Fibroblast of skin of left quadriceps (primary cell): ENCODE results near the gene POU2F3.

ENCODE experiments used
- DNase-seq, 2 experiments: peaks; one replicate each; pipeline ENCODE4 v3.0.0-alpha.2; 2013; ENCODE audit warnings: low read depth in 2 of 2

POU2F3 gene

DNA sequence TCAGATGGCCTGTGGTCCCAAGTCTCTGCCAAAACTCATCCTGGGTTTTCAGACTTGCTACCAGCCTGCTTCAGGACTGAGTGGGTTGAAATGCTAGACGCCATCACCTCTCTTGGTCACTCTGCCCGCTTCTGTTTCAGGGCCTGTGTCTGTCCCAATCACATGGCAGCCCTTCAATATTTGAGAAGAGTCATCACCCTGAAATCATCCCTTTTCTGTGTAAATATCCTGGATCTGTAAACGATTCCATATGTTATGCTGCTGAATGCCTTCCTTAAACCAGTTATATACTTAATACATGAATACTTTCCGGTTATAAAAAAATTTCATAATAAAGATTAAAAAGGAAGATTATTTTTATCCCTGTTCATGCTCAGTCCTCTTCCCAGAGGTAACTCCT, 45.3 kb downstream of the POU2F3 start:
- peak; percentile 46 to 49 for DNase-seq

DNA sequence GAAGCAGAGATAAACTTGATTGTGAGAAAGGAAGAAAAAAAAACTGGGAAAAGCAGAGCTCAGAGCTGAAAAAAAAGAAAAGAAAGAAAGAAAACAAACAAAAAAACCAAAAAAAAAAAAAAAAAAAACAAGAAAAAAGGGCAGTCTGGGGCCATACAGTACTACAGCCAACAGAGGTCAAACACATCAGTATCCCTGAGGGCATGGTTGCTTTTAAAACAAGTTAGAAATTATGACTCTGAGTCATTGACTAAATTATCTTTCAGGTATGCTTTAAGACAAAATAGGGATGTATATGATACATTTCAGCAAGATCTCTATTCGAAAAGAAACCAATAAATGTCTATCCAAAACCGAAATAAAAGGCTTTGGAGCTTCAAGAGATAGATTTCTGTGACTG, 48.1 kb downstream of the POU2F3 start:
- no peak for DNase-seq

DNA sequence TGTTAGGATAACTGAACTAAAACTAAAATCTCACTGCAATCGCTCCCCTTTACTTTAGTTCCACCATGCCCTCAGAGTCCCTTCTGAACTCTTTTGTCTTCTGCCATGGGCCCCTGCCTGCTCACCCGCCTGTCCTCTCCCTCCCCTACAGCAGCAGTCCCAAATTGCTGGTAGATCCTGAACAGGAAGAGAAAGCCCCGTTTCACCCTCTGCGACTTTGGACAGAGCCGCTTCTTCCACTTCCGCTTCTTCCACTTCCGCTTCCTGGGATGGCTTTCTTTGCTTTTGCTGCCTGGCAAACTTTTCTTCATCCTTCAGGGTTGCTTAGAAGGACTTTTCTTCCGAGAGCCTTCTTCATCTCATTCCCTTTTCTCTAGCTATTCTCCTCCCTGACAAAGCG, 49.5 kb downstream of the POU2F3 start:
- DNase-seq: no peak

DNA sequence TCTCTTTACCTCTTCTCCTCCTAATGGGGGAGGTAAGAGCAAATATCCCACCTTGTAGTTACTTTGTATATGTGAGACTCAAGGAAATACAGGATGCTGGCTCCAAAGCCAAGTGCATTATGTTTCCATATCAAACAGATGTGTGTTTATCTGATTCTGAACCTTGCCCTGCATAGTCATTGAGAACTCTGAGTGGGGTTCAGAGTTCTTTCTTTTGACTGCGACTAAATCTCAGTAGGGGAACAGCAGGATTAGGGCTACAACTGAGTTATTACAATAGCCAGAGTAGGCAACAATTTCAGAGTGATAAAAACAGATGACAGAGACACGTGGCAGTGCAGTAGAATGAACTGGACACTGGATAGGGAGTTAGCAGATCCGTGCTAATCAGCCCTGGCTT, 51.0 kb downstream of the POU2F3 start:
- DNase-seq: no peak

GRCh38 chr11:120293038-120293800, 53.3 kb downstream of the POU2F3 start:
- DNase-seq: no peak

- DNase-seq: no peak
Measured at GRCh38 chr11:120294096-120294495, 54.2 kb downstream of the POU2F3 start.

DNA sequence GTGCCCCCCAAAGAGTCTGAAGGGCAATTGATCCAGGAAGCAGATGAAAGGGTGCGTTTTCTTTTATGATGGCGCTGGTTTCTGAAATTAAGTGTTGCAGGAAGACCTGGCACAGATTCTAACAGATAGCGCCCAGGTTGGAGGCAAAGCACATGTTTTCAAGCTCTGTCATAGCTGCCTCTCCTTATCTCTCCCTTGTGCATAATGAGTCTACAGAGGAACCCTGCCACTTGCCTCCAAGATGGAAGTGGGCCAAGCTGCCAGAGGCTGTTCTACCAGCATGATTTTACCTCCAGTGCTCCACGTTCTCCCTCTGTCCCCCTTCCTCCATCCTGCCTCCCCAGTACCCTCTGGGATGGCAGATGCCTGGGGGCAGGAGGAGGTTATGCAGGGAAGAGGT, 55.2 kb downstream of the POU2F3 start:
- DNase-seq: no peak

- no peak for DNase-seq
Measured at GRCh38 chr11:120296554-120296953, 56.6 kb downstream of the POU2F3 start.

GRCh38 chr11:120298461-120298860, 58.5 kb downstream of the POU2F3 start:
- no peak for DNase-seq

- DNase-seq: no peak
Measured at GRCh38 chr11:120302001-120302805, 62.3 kb downstream of the POU2F3 start.

DNA sequence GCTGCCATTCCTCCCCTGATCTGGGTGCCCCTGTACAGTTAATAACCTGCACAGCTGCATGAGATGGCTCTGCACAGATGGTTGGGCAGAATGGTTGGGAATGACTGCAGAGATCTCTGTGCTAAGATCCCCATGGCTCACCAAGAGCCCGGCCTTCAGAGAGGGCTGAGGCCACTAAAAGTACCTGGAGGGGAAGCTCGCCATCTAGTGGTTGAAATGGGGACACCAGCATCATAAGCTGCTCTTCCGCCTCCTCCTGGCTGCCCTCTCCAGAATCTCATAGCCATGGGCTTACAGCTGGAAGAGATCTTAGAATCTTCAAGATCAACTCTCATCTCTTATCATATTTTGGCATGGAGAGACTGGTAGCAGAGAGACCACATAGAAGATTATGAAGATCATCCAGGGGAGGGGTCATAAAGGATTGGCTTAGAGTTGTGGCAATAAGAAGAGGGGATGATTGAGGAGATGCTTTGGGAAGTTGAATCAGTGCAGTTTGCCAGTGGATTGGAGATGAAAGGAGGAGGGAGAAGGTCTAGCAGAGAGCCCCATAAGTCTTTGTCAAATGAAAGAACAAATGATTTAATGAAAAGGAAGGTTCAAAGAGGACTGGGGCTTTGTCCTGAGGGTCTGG, 63.2 kb downstream of the POU2F3 start:
- DNase-seq: peak in 1 of 2 experiments; percentile 36

DNA sequence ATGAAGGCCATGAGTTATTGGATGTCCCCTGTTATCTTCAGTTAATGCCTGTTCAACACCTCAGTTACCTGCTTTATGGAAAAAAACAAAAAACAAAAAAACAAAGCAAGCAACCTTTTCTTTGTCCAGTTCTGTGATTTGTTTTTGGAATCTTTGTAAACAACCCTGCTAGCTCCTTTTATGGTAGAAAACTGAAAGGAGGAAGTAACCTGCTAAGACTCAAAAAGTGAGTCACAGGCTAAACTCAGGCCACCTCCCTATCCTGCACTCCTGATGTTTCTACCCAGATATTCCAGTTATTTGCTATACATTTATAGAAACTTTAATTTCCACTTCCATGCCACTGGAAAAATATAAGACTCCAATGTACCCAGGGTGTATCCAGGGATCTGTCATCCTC, 64.6 kb downstream of the POU2F3 start:
- no peak for DNase-seq

- DNase-seq: no peak
Measured at GRCh38 chr11:120305286-120305685, 65.3 kb downstream of the POU2F3 start.

- DNase-seq: peak; percentile 82 to 86
Measured at GRCh38 chr11:120306519-120307242, 66.7 kb downstream of the POU2F3 start.

DNA sequence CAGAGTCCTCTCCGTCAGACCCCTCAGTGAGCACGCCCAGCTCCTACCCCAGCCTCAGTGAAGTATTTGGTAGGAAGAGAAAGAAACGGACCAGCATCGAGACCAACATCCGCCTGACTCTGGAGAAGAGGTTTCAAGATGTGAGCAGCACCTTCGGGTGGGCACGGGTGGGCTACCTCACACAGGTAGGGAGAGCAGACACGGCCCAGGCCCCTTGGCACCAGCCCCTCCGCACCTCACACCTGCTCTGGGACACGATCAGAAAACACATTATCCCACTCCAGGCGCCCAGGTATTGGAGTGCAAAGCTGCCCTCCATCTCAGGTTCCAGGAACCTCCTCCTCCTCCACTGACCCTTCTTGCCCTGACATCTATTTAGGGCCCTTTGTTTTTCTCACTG, 67.5 kb downstream of the POU2F3 start:
- DNase-seq: no peak

- DNase-seq: no peak
Measured at GRCh38 chr11:120308081-120308480, 68.1 kb downstream of the POU2F3 start.

DNA sequence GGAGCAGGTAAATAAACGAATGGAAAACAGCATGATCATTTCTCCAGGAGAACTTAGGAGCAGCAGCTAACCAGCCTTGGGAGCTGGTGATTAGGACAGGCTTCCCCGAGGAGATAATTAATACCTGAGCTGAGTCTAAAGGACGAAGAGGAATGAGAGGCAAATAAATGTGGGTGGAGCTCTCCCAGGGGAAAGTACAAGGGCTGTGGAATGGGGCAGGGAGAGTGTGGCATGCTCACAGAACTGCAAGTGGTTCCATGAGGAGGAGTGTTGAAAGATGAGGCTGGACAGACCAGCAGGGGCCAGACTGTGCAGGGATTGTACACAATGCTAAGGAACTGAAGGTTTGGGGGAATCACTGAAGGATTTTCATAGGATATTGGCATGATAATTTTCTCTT, 70.9 kb downstream of the POU2F3 start:
- DNase-seq: no peak

DNA sequence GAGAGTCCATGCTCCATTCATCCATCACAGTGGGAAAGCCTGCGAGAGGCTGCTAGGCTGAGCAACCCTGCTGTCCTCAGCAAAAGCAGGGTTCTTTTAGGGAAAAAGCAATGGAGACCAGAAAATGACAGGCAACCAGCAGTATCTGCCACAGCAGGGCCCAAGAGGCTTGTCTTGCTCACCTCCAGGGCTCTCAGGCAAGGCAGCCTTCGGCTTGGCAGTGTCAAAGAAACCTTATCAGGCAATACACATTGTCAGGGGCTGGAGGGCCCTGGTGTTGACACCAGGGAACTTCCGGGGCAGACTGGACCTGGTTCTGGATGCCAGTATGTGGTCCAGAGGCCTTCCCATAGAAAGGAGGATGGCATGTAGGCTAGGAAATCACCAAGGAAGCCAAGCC, 74.9 kb downstream of the POU2F3 start:
- DNase-seq: no peak

DNA sequence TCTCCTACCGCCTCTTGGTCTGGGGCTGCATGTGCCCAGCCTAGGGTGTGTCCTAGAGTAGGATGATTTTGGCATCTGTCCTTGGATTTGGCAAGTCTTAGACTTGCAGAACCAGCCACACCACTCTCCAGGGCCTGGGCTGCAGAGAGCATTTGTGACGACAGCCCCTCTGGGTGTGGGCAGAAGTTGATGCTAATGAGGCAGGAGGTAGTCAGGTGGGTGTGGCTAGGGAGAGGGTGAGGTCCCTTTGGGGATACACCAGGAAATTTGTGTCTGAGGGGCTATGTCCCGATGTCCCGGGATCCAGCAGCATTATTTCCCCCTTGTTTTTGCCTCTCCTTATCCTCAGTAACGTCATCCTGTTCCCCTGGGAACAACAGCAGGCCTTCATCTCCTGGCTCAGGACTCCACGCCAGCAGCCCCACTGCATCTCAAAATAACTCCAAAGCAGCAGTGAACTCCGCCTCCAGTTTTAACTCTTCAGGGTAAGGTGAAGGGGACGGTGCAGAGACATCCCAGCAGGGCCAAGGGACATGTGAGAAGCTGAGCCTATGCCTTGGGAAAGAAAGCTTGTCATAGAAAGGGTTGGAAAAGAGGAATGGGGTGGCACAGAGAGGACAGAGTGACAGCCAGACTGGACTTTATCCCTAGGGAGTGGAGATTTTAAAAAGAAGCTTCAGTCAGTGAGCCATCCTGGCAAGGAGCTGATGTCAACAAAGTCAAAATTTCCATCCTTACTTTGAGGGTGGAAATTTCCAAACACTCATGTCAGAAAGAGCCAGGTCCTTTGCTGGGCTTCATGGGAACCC, 77.1 kb downstream of the POU2F3 start:
- no peak for DNase-seq

GRCh38 chr11:120317689-120318480, 77.9 kb downstream of the POU2F3 start:
- no peak for DNase-seq
